ENCODE data around the gene OSR1.
A peak's percentile ranks its signal among the peaks of the same experiment; 100 is the strongest.

The OSR1 gene

GRCh38 chr2:19357402-19358241 is 801 bp downstream of the OSR1 start:
- DNase-seq = no peak

GRCh38 chr2:19356545-19357401 is 1.6 kb downstream of the OSR1 start:
- no peak for DNase-seq

- DNase-seq = no peak
Observed at GRCh38 chr2:19355931-19356544, 2.4 kb downstream of the OSR1 start.

GRCh38 chr2:19355416-19355821 is 3.0 kb downstream of the OSR1 start:
- DNase-seq = no peak

- DNase-seq = no peak
Observed at GRCh38 chr2:19355014-19355405, 3.4 kb downstream of the OSR1 start.

GRCh38 chr2:19353721-19354050 is 4.7 kb downstream of the OSR1 start:
- no peak for DNase-seq

- DNase-seq = no peak
Observed at GRCh38 chr2:19352946-19353720, 5.3 kb downstream of the OSR1 start.

- DNase-seq = no peak
Observed at GRCh38 chr2:19351899-19352697, 6.3 kb downstream of the OSR1 start.

GRCh38 chr2:19351499-19351898 is 6.9 kb downstream of the OSR1 start:
- DNase-seq = no peak

- no peak for DNase-seq
Observed at GRCh38 chr2:19350678-19351401, 7.6 kb downstream of the OSR1 start.

- DNase-seq = peak; percentile 60
Observed at GRCh38 chr2:19349911-19350677, 8.3 kb downstream of the OSR1 start.

- no peak for DNase-seq
Observed at GRCh38 chr2:19348692-19349091, 9.7 kb downstream of the OSR1 start.

GRCh38 chr2:19347619-19348562 is 10.5 kb downstream of the OSR1 start:
- DNase-seq = peak; percentile 90

GRCh38 chr2:19346983-19347618 is 11.3 kb downstream of the OSR1 start:
- no peak for DNase-seq

- no peak for DNase-seq
Observed at GRCh38 chr2:19337742-19338141, 20.7 kb downstream of the OSR1 start.

- DNase-seq = no peak
Observed at GRCh38 chr2:19337202-19337601, 21.2 kb downstream of the OSR1 start.

GRCh38 chr2:19336781-19337180 is 21.6 kb downstream of the OSR1 start:
- DNase-seq = no peak

GRCh38 chr2:19332503-19332902 is 25.9 kb downstream of the OSR1 start:
- no peak for DNase-seq

- no peak for DNase-seq
Observed at GRCh38 chr2:19331450-19331849, 27.0 kb downstream of the OSR1 start.

All from stimulated activated CD4-positive, alpha-beta T cell treated with anti-CD3 and anti-CD28 coated beads, Interleukin-4, amount 100 ng/mL, for 1 hour (primary cell).